ENCODE measurements around the gene C11orf54.

- TF ChIP-seq CTCF (IDR thresholded peaks at IDR 0.05) = no peak
- no peak for TF ChIP-seq POLR2AphosphoS5 (IDR thresholded peaks at IDR 0.05)
Observed at GRCh38 chr11:93730108-93731107, 11.1 kb upstream of the C11orf54 start.

Measured in prostate gland (tissue), 2 donors.